Thymus (tissue), 11 donors: ENCODE measurements around the gene GRB10. TPM values are rescaled to one million over a fixed set of nuclear protein-coding genes. Genes with fewer than 3 reads are reported as not detected.
"Not testable (repeated sequence)": the region's sequence is repeated elsewhere in the genome, so short reads cannot be mapped to it uniquely, and the experiment has no call there.

Source experiments
- DNase-seq, 9 donors: peaks; one replicate each; pipeline ENCODE4 v3.0.0-alpha.2; 2013; ENCODE audit warnings: low spot score in 9 of 9, low read depth in 6 of 9, missing footprints in 1 of 9
- H3K27ac ChIP-seq, 2 donors: one replicate each; pipeline ENCODE4 v1.5.1; 2013; ENCODE audit warnings: control low read depth in 1 of 2, low read depth in 1 of 2, low read length in 1 of 2, mild to moderate bottlenecking in 1 of 2, moderate library complexity in 1 of 2
- H3K27me3 ChIP-seq, 2 donors: one replicate each; pipeline ENCODE4 v1.5.1; 2013; ENCODE audit warnings: low read length in 1 of 2; ENCODE audit not compliant: control insufficient read depth in 2 of 2, insufficient read depth in 1 of 2
- H3K36me3 ChIP-seq, 2 donors: one replicate each; pipeline ENCODE4 v1.5.1; 2013; ENCODE audit warnings: low read length in 1 of 2, mild to moderate bottlenecking in 1 of 2, moderate library complexity in 1 of 2; ENCODE audit not compliant: control insufficient read depth in 2 of 2, insufficient read depth in 2 of 2
- H3K4me1 ChIP-seq, 2 donors: one replicate each; pipeline ENCODE4 v1.5.1; 2013; ENCODE audit warnings: low read length in 2 of 2; ENCODE audit not compliant: control insufficient read depth in 2 of 2, insufficient read depth in 2 of 2
- H3K4me3 ChIP-seq, 2 donors: one replicate each; pipeline ENCODE4 v1.5.1; 2013; ENCODE audit warnings: low read length in 2 of 2, control low read depth in 1 of 2, mild to moderate bottlenecking in 1 of 2
- H3K9me3 ChIP-seq, 2 donors: one replicate each; pipeline ENCODE4 v1.5.1; 2013; ENCODE audit warnings: low read length in 1 of 2, mild to moderate bottlenecking in 1 of 2; ENCODE audit not compliant: control insufficient read depth in 2 of 2, insufficient read depth in 1 of 2
- WGBS: extraction: QIAGEN DNeasy Blood & Tissue Kit; methylation state at CpG from one replicate; pipeline ENCODE4 v1.1.7; 2013; 5-methylcytosine and 5-hydroxymethylcytosine counted together
- polyA plus RNA-seq: library from polyadenylated mRNA; stranded (reverse); fragments of 200-250 nt; gene quantifications from one replicate; pipeline ENCODE4 v1.2.3, GENCODE V29; 2013
- total RNA-seq: library from RNA; stranded (reverse); fragments of 120-200 nt; gene quantifications from one replicate; pipeline ENCODE4 v1.2.4, GENCODE V29; 2013
- donor health status: healthy.

The GRB10 gene
- total and polyA plus RNA-seq, 2 donors: 2.8 to 7.8 TPM

- H3K4me1 ChIP-seq, H3K4me3 ChIP-seq, H3K9me3 ChIP-seq, DNase-seq, H3K27ac ChIP-seq, H3K36me3 ChIP-seq, H3K27me3 ChIP-seq: not testable (repeated sequence)
- 74% methylated on average over 6 of the region's 6 CpGs for WGBS
Measured at GRCh38 chr7:50576388-50576787, 206.3 kb downstream of the GRB10 start.

GRCh38 chr7:50567715-50568261, 214.9 kb downstream of the GRB10 start:
- 93% methylated on average over 6 of the region's 6 CpGs for WGBS
- H3K4me3 ChIP-seq: no peak overlapping the region
- H3K27me3 ChIP-seq: no peaks in the 10 kb centered on the region
- no peaks in the 10 kb centered on the region for H3K4me1 ChIP-seq
- H3K27ac ChIP-seq: no peak overlapping the region
- H3K9me3 ChIP-seq: no peaks in the 10 kb centered on the region
- no peaks in the 10 kb centered on the region for H3K36me3 ChIP-seq
- no peak for DNase-seq

GRCh38 chr7:50565977-50566376, 216.7 kb downstream of the GRB10 start:
- no peaks in the 10 kb centered on the region for H3K9me3 ChIP-seq
- WGBS: 84% methylated on average over 5 of the region's 5 CpGs
- no peaks in the 10 kb centered on the region for H3K36me3 ChIP-seq
- no peak overlapping the region for H3K4me3 ChIP-seq
- no peak for DNase-seq
- H3K27me3 ChIP-seq: no peaks in the 10 kb centered on the region
- H3K4me1 ChIP-seq: no peaks in the 10 kb centered on the region
- H3K27ac ChIP-seq: no peak overlapping the region

DNA sequence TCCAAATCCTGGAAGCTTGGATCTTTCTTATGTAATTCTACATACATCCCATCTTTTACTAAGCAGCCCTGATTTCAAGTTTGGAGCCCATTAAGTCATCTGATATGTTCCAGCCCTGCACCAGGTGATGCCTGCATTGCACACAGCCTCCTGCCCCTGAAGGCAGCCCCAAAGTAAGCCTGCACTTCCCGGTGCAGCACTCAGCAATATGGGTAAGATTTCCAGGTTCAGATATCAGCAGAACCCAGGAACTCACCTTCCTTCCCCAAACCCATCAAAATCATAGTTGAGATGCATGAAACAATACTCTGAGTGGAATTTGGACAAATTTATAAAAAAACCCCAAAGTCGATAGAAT, 217.2 kb downstream of the GRB10 start:
- H3K4me1 ChIP-seq: no peaks in the 10 kb centered on the region
- DNase-seq: no peak
- H3K36me3 ChIP-seq: no peaks in the 10 kb centered on the region
- WGBS: 78% methylated on average over 2 of the region's 2 CpGs
- no peaks in the 10 kb centered on the region for H3K9me3 ChIP-seq
- no peak overlapping the region for H3K27ac ChIP-seq
- no peak overlapping the region for H3K4me3 ChIP-seq
- peaks cover 0 to 2% of the 10 kb centered on the region in 2 donors for H3K27me3 ChIP-seq

DNA sequence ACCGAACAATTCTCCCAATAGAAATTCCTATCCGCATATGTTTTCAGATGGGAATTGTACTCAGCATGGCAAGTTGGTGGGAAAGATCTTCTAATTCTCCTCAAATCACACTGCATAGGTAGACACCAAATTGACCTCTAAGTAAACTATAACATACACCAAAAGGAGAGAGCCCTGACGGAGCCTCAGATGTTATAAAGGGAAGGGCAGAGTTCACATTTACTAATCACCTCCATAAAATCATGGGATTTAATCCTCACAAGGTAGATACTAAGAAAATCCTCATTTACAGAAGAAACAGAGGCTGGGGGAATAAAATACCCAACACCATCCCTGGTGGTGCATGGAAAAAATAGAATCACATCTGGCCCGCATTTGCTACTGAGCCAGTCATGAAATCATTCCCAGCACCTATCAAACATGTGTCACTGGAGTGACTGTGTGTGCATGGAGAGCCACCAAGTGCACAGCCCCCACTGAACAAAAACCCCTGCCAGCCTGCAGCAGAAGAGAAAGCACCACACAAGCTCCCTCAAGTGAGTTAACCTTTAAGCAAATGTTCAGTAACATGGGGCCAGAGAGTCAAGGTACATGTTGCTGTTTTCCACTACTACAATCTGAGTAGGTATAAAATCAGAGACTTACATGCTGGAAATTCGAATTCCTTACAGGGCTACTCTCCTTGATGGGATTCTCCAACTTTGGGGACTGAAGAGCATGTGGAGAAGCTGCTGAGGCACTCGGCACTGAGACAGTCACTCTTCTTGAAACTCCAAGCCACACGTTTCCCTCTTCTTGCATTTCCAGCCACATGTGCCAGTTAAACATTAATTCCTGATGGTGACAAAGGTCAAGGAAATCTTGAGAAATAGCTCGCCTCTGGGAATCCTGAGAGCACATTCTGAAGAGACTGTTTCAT, 217.8 kb downstream of the GRB10 start, which contains the start of gene DDC:
Gene DDC (minus strand): TSS at position 766 of the 919 bp plus-strand sequence. CDS start 21,320 bp downstream, outside the sequence.
- no peak for DNase-seq
- H3K27ac ChIP-seq: no peak within 1 kb of the TSS
- H3K9me3 ChIP-seq: no peaks in the 10 kb centered on the region
- WGBS: 80% methylated on average over 8 of the region's 8 CpGs
- no peaks in the 10 kb centered on the region for H3K36me3 ChIP-seq
- no peak within 1 kb of the TSS for H3K4me3 ChIP-seq
- H3K27me3 ChIP-seq: peaks cover 0 to 2% of the 10 kb centered on the region in 2 donors
- no peaks in the 10 kb centered on the region for H3K4me1 ChIP-seq

DNA sequence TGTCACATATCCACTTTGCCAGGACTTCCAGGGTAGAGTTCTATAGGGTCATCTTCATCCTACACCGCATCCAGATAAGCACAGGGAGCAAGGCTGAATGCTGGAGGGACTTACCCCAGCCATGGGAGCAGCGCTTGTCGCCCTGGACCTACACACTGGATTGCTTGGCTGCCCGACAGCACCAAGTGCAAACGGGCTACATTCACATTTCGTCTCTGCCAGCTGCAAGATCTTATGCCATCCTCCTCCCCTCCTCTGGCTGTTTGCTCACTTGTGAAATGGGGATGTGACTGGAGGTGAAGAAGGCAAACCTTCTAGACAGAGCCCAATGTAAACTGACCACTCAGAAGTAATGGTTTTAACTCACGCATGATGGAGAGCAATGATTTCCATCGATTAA, 218.5 kb downstream of the GRB10 start:
- WGBS: 96% methylated on average over 8 of the region's 8 CpGs

DNA sequence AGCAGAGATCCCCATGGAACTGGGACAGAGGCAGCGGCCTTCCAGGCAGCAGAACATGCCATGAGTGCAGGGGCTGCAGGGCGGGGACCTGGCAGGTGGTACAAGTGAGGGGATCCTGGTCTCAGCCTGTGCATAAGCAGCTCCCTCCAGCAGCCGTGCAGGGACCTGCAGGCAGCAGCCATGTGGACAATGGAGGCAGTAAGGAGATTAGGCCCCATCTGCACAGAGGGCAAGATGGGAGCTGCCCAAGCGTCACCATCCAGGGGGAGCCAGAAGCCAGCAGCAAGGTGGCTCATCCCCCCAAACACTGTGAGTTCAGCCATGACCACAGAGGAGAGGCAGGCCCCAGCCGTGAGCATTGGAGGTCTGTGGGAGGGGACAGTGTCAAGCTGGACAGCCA, 220.6 kb downstream of the GRB10 start:
- Histone ChIP-seq H3K27me3 (peaks cover 0 to 8% of the 10 kb centered on the region in 2 donors), H3K36me3 (no peaks in the 10 kb centered on the region), H3K27ac (no peak overlapping the region), H3K4me1 (no peaks in the 10 kb centered on the region), H3K9me3 (no peaks in the 10 kb centered on the region), H3K4me3 (no peak overlapping the region)
- DNase-seq: no peak
- 93% methylated on average over 5 of the region's 5 CpGs for WGBS

More for the DNA sequence above, 218.5 kb downstream of the GRB10 start:
- no peak for DNase-seq
- Histone ChIP-seq H3K4me3 (no peak overlapping the region), H3K9me3 (no peaks in the 10 kb centered on the region), H3K27me3 (peaks cover 0 to 2% of the 10 kb centered on the region in 2 donors), H3K36me3 (no peaks in the 10 kb centered on the region), H3K4me1 (no peaks in the 10 kb centered on the region), H3K27ac (no peak overlapping the region)

- Histone ChIP-seq H3K36me3 (no peaks in the 10 kb centered on the region), H3K4me1 (no peaks in the 10 kb centered on the region), H3K27me3 (peaks cover 0 to 8% of the 10 kb centered on the region in 2 donors), H3K9me3 (no peaks in the 10 kb centered on the region), H3K27ac (no peak overlapping the region), H3K4me3 (no peak overlapping the region)
- WGBS: 83% methylated on average over 9 of the region's 9 CpGs
- no peak for DNase-seq
Measured at GRCh38 chr7:50560865-50561351, 221.8 kb downstream of the GRB10 start.

GRCh38 chr7:50559881-50560280, 222.8 kb downstream of the GRB10 start:
- no peaks in the 10 kb centered on the region for H3K9me3 ChIP-seq
- H3K4me1 ChIP-seq: no peaks in the 10 kb centered on the region
- no peak overlapping the region for H3K4me3 ChIP-seq
- H3K27ac ChIP-seq: no peak overlapping the region
- 76% methylated on average over 7 of the region's 7 CpGs for WGBS
- peaks cover 0 to 9% of the 10 kb centered on the region in 2 donors for H3K27me3 ChIP-seq
- H3K36me3 ChIP-seq: no peaks in the 10 kb centered on the region
- no peak for DNase-seq
